BLaER1 (cell line): ENCODE data around the gene BMP7.
"Not testable (repeated sequence)": the region's sequence is repeated elsewhere in the genome, so short reads cannot be mapped to it uniquely, and the experiment has no call there.

ENCODE experiments used
- H3K27ac ChIP-seq: shearing (Covaris generic); formaldehyde crosslinking; 2 replicates; pipeline ENCODE4 v1.8.1; 2022
- H3K27me3 ChIP-seq: shearing (Covaris generic); formaldehyde crosslinking; 2 replicates; pipeline ENCODE4 v1.8.1; 2022
- H3K36me3 ChIP-seq: shearing (Covaris generic); formaldehyde crosslinking; 2 replicates; pipeline ENCODE4 v1.8.1; 2022
- H3K4me1 ChIP-seq: shearing (Covaris generic); formaldehyde crosslinking; 2 replicates; pipeline ENCODE4 v1.8.1; 2022
- H3K4me2 ChIP-seq: shearing (Covaris generic); formaldehyde crosslinking; 2 replicates; pipeline ENCODE4 v1.8.1; 2022
- H3K4me3 ChIP-seq: shearing (Covaris generic); formaldehyde crosslinking; 2 replicates; pipeline ENCODE4 v1.8.1; 2022
- H3K9ac ChIP-seq: shearing (Covaris generic); formaldehyde crosslinking; 2 replicates; pipeline ENCODE4 v1.8.1; 2022
- H3K9me3 ChIP-seq: shearing (Covaris generic); formaldehyde crosslinking; 2 replicates; pipeline ENCODE4 v1.8.1; 2022
- H4K20me1 ChIP-seq: shearing (Covaris generic); formaldehyde crosslinking; 2 replicates; pipeline ENCODE4 v1.8.1; 2022
- Cebpa-rat ChIP-seq: shearing (Covaris generic); IDR thresholded peaks from 2 replicates; pipeline ENCODE4 v1.8.1; 2022

The BMP7 gene

GRCh38 chr20:57199656-57200405, 66.6 kb downstream of the BMP7 start:
- Histone ChIP-seq H3K27me3 (no peaks in the 10 kb centered on the region), H4K20me1 (no peaks in the 10 kb centered on the region), H3K36me3 (no peaks in the 10 kb centered on the region), H3K4me3 (no peak overlapping the region), H3K9me3 (no peaks in the 10 kb centered on the region), H3K27ac (peak overlapping the region; percentile 48; the same call in 1 of the 2 replicates), H3K9ac (no peak overlapping the region), H3K4me1 (peaks cover 29% of the 10 kb centered on the region), H3K4me2 (peak overlapping the region; percentile 80)
- no peak for TF ChIP-seq Cebpa-rat

- TF ChIP-seq Cebpa-rat: no peak
- Histone ChIP-seq H4K20me1 (no peaks in the 10 kb centered on the region), H3K36me3 (no peaks in the 10 kb centered on the region), H3K9ac (no peak overlapping the region; the same call in 1 of the 2 replicates), H3K4me3 (no peak overlapping the region), H3K27me3 (no peaks in the 10 kb centered on the region), H3K4me1 (peaks cover 29% of the 10 kb centered on the region), H3K27ac (peak overlapping the region; percentile 48; the same call in 1 of the 2 replicates), H3K4me2 (peak overlapping the region; percentile 80), H3K9me3 (no peaks in the 10 kb centered on the region)
Measured at GRCh38 chr20:57198132-57199072, 68.0 kb downstream of the BMP7 start.

GRCh38 chr20:57197352-57198131, 68.9 kb downstream of the BMP7 start:
- H3K4me2 ChIP-seq: peak overlapping the region; percentile 80
- H4K20me1 ChIP-seq: no peaks in the 10 kb centered on the region
- H3K27ac ChIP-seq: peak overlapping the region; percentile 48; the same call in 1 of the 2 replicates
- H3K27me3 ChIP-seq: no peaks in the 10 kb centered on the region
- H3K4me3 ChIP-seq: no peak overlapping the region
- no peaks in the 10 kb centered on the region for H3K36me3 ChIP-seq
- no peak for TF ChIP-seq Cebpa-rat
- peaks cover 29% of the 10 kb centered on the region for H3K4me1 ChIP-seq
- no peak overlapping the region; the same call in 1 of the 2 replicates for H3K9ac ChIP-seq
- H3K9me3 ChIP-seq: no peaks in the 10 kb centered on the region

- no peak for TF ChIP-seq Cebpa-rat
- peaks cover 35% of the 10 kb centered on the region for H3K4me1 ChIP-seq
Measured at GRCh38 chr20:57195469-57196100, 70.9 kb downstream of the BMP7 start.

DNA sequence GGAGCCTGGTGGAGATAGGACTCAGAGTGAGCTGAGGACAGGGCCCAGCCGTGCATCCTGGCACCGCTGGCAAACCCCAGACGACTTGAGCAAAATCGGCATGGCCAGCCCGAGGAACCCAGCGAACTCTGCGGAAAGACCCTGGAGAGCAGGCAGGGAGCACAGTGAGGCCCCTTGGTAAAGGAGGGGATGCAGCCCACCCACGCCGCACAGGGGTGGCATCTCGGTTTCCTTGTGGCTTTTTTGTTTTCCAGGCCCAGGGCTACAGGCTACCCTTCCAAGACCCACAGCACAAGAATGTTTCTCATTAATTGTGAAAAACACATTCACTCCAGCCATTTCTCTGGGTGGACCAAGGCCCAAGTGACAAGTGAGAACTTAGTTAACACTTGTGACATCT, 71.4 kb downstream of the BMP7 start:
- TF ChIP-seq Cebpa-rat: no peak
- Histone ChIP-seq H3K27ac (no peak overlapping the region), H3K36me3 (no peaks in the 10 kb centered on the region), H3K4me1 (peaks cover 38% of the 10 kb centered on the region), H3K9ac (no peak overlapping the region), H3K9me3 (no peaks in the 10 kb centered on the region), H4K20me1 (no peaks in the 10 kb centered on the region), H3K27me3 (no peaks in the 10 kb centered on the region), H3K4me2 (no peak overlapping the region), H3K4me3 (no peak overlapping the region)

More at GRCh38 chr20:57195469-57196100, 70.9 kb downstream of the BMP7 start:
- no peaks in the 10 kb centered on the region for H3K36me3 ChIP-seq
- no peak overlapping the region for H3K9ac ChIP-seq
- no peaks in the 10 kb centered on the region for H3K9me3 ChIP-seq
- no peak overlapping the region for H3K4me3 ChIP-seq
- no peak overlapping the region for H3K27ac ChIP-seq
- no peaks in the 10 kb centered on the region for H4K20me1 ChIP-seq
- no peaks in the 10 kb centered on the region for H3K27me3 ChIP-seq
- no peak overlapping the region for H3K4me2 ChIP-seq

- Histone ChIP-seq H3K4me1 (peaks cover 30% of the 10 kb centered on the region), H3K4me2 (no peak overlapping the region), H3K27me3 (no peaks in the 10 kb centered on the region), H3K9me3 (no peaks in the 10 kb centered on the region), H3K36me3 (no peaks in the 10 kb centered on the region), H3K4me3 (no peak overlapping the region), H4K20me1 (no peaks in the 10 kb centered on the region), H3K9ac (no peak overlapping the region), H3K27ac (no peak overlapping the region)
- TF ChIP-seq Cebpa-rat: no peak
Measured at GRCh38 chr20:57194154-57194553, 72.3 kb downstream of the BMP7 start.

GRCh38 chr20:57193094-57193493, 73.3 kb downstream of the BMP7 start:
- peaks cover 19% of the 10 kb centered on the region for H3K4me1 ChIP-seq
- no peaks in the 10 kb centered on the region for H3K27me3 ChIP-seq
- H4K20me1 ChIP-seq: no peaks in the 10 kb centered on the region
- no peak for TF ChIP-seq Cebpa-rat
- no peaks in the 10 kb centered on the region for H3K36me3 ChIP-seq
- H3K9ac ChIP-seq: no peak overlapping the region
- H3K4me3 ChIP-seq: no peak overlapping the region
- no peaks in the 10 kb centered on the region for H3K9me3 ChIP-seq
- H3K27ac ChIP-seq: no peak overlapping the region
- H3K4me2 ChIP-seq: no peak overlapping the region

GRCh38 chr20:57192311-57192710, 74.1 kb downstream of the BMP7 start:
- no peak overlapping the region for H3K4me2 ChIP-seq
- no peak for TF ChIP-seq Cebpa-rat
- no peaks in the 10 kb centered on the region for H3K36me3 ChIP-seq
- no peaks in the 10 kb centered on the region for H4K20me1 ChIP-seq
- H3K27ac ChIP-seq: no peak overlapping the region
- no peak overlapping the region for H3K9ac ChIP-seq
- H3K27me3 ChIP-seq: no peaks in the 10 kb centered on the region
- no peaks in the 10 kb centered on the region for H3K9me3 ChIP-seq
- H3K4me3 ChIP-seq: no peak overlapping the region
- peaks cover 11% of the 10 kb centered on the region for H3K4me1 ChIP-seq

GRCh38 chr20:57191265-57191638, 75.2 kb downstream of the BMP7 start:
- H3K4me3 ChIP-seq, H3K27ac ChIP-seq, H3K27me3 ChIP-seq, H3K36me3 ChIP-seq, H3K9ac ChIP-seq, H4K20me1 ChIP-seq, H3K9me3 ChIP-seq, H3K4me1 ChIP-seq: not testable (repeated sequence)
- peak overlapping the region; percentile 46 for H3K4me2 ChIP-seq
